HG03565 (cell line): ENCODE measurements around the gene PRMT6.
"Not testable (repeated sequence)": the region's sequence is repeated elsewhere in the genome, so short reads cannot be mapped to it uniquely, and the experiment has no call there.

Experiments used
- ATAC-seq: cut with Tn5 transposase; IDR thresholded peaks from one replicate; pipeline ENCODE4 v1.9.1; 2021; ENCODE audit warnings: mild to moderate bottlenecking, moderate library complexity; ENCODE audit not compliant: unreplicated experiment

PRMT6 gene

GRCh38 chr1:107091418-107091817, 34.9 kb downstream of the PRMT6 start:
- no peak for ATAC-seq

DNA sequence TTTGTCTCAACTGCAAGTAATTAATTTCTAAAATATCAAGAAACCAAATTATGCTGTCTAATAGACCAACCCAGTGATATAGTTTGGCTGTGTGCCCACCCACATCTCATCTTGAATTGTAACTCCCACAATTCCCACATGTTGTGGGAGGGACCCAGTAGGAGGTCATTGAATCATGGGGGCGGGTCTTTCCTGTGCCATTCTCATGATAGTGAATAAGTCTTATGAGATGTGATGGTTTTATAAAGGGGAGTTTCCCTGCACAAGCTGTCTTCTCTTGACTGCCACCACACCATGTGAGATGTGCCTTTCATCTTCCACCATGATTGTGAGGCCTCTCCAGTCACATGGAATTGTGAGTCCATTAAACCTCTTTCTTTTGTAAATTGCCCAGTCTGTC, 36.9 kb downstream of the PRMT6 start:
- ATAC-seq: not testable (repeated sequence)

GRCh38 chr1:107095647-107096046, 39.2 kb downstream of the PRMT6 start:
- no peak for ATAC-seq

- no peak for ATAC-seq
These were observed 40.2 kb downstream of the PRMT6 start for GRCh38 chr1:107096690-107097089.

GRCh38 chr1:107098961-107099360, 42.5 kb downstream of the PRMT6 start:
- no peak for ATAC-seq

DNA sequence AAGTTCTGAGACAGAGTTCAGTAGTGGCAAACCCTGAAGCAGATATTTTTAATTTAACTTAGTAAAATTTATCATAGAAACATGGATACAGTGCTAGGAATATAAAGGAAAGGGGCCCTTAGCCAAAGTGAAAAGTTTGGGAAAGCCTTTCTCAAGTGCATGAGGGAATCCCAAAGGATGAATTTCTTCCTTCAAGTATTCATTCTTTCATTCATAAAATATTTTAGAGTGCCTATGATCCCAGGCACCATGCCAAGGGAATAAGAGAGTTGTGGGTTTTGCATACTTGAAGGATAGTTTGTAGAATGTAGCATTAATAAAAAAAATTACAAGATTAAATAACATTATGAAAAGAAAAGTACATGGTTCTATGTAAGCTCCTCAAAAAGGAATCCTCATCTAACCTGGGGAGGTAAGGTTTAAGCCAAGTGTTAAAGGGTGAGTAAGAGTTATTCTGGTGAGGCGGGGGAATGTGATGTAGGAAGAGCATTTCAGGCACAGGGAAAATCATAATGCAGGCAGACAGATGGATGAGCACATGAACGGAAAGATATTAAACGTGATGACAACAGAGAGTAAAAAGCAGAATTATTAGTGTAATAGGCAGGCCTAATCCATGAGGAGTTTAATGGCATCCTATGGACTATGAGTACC, 44.0 kb downstream of the PRMT6 start:
- ATAC-seq: no peak

GRCh38 chr1:107105914-107106313, 49.4 kb downstream of the PRMT6 start:
- no peak for ATAC-seq
